NCI-H2227 (cell line): ENCODE results near the gene MRPS21.
A peak's percentile ranks its signal among the peaks of the same experiment; 100 is the strongest.
"Not testable (repeated sequence)": the region's sequence is repeated elsewhere in the genome, so short reads cannot be mapped to it uniquely, and the experiment has no call there.

Source experiments
- DNase-seq: peaks from one replicate; lab custom pipeline; 2025; ENCODE audit not compliant: unreplicated experiment; lab: John Stamatoyannopoulos, UW

MRPS21 gene

GRCh38 chr1:150281221-150281757 is 12.4 kb upstream of the MRPS21 start:
- peak; percentile 62 for DNase-seq

GRCh38 chr1:150281758-150282557 is 11.7 kb upstream of the MRPS21 start, which contains the start of gene CIART:
CIART (plus strand) TSS chr1:150282554; CDS start chr1:150283268, 714 bp downstream.
- peak; percentile 98 for DNase-seq

GRCh38 chr1:150282558-150282958 is 11.1 kb upstream of the MRPS21 start:
- no peak for DNase-seq

- no peak for DNase-seq
Measured at GRCh38 chr1:150283260-150283659, 10.4 kb upstream of the MRPS21 start.

- no peak for DNase-seq
Measured at GRCh38 chr1:150288382-150288781, 5.3 kb upstream of the MRPS21 start.

- DNase-seq = no peak
Measured at GRCh38 chr1:150288822-150289221, 4.8 kb upstream of the MRPS21 start.

- no peak for DNase-seq
Measured at GRCh38 chr1:150295476-150295875, 1.8 kb downstream of the MRPS21 start.

GRCh38 chr1:150299716-150300115 is 6.1 kb downstream of the MRPS21 start:
- DNase-seq = no peak

- no peak for DNase-seq
Measured at GRCh38 chr1:150302338-150302737, 8.7 kb downstream of the MRPS21 start.

DNA sequence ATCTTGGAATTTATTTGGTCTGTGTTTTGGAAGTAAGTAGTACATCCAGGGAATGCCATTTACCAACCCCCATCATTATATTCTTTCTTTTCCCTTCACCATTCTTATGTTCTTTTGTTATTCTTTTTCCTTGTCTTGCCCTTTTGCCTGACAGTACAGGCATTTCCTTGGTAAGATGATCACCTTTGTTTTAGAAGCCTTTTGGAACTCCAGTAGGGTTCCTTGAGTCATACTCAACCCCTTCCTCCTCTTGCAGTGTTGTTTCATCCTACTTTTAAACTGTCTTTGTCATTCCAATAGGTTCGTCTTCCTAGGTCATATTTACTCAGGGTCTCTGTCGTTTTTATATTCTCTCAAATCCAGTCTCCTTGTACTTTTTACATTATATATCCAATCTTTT is 9.2 kb downstream of the MRPS21 start:
- no peak for DNase-seq

DNA sequence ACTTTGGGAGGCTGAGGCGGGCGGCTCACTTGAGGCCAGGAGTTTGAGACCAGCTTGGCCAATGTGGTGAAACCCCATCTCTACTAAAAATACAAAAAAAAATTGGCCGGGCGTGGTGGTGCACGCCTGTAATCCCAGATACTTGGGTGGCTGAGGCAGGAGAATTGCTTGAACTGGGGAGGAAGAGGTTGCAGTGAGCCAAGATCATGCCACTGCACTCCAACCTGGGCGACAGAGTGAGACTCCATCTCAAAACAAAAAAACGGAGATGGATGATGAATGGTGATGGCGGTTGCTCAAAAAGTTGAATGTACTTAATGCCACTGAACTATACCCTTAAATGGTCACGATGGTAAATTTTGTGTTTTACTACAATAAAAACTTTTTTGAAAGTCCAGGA is 14.9 kb downstream of the MRPS21 start:
- DNase-seq = not testable (repeated sequence)

DNA sequence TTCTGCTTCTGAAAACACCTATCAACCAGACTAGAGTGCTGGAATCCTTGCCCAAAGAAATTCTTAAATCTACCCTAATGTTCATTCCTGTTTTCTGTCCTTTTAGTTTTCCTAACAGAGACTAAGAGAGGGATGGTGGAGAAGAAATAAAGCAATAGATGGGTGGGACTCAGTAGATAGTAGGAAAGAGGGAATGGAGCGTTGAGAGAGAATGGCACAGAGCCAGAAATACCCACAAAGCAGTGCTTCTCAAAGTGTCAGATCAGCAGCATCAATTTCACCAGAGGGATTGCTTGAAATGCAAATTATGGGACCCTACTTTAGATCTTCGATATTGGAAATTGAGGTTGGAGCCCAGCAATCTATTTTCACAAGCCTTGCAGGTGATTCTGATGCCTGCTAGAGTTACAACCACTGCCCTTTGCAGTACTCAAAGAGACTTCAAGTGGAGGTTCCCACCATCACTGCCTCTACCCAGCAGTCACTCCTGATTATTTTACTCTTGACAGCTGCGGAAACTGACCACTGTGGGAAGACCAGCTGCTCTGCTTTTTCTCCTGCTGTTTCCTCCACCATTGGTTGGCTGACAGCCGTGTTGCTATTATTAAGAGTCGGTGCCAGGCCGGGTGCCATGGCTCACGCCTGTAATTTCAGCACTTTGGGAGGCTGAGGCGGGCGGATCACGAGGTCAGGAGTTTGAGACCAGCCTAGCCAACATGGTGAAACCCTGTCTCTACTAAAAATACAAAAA is 16.3 kb downstream of the MRPS21 start:
- DNase-seq = no peak

DNA sequence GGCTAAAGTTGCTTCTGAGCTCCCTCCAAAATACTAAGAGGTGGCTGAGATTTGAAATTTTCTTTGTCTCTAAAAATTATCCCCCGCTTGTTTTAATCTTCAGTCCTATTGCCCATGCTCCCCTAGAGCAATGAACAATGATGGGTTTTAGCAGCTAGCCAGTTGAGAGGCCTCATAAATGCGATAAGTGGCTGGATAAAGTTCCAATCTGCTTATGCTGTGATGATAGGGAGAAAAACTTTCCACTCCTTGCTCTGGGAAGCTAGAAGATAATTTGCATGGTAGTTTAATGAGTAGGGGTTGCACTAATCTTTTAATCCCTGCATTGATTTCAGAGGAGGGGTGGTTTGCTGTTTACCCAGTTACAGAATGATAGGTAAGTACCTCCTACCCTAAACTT is 18.1 kb downstream of the MRPS21 start:
- DNase-seq = no peak

DNA sequence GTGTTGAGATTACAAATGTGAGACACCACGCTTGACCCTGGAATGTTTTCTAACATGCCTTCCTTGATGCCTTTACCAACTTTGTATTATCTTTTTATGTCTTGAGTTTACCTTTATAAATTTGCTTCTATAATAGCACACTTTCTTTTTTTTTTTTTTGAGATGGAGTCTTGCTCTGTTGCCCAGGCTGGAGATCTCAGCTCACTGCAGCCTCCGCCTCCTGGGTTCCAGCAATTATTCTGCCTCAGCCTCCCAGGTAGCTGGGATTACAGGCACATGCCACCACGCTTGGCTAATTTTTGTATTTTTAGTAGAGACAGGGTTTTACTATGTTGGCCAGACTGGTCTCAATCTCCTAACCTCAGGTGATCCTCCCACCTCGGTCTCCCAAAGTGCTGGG is 21.0 kb downstream of the MRPS21 start:
- DNase-seq = not testable (repeated sequence)

DNA sequence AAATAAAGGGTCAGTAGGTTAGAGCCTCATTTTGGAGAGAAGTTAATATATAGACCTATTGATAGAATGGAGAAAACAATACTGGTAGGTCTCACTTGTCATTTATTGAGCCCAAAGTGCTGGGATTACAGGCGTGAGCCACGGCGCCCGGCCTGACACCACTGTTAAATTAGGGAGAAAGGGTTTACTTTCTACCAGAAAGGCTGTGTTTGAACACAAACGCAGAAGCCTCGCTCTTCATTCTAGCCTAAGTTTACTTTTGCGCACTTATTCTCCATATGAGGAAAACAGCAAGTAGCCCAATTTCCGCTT is 27.0 kb downstream of the MRPS21 start:
- no peak for DNase-seq

- DNase-seq = no peak
Measured at GRCh38 chr1:150321826-150322166, 28.1 kb downstream of the MRPS21 start.

- no peak for DNase-seq
Measured at GRCh38 chr1:150322310-150322709, 28.6 kb downstream of the MRPS21 start.

- no peak for DNase-seq
Measured at GRCh38 chr1:150332651-150333290, 39.1 kb downstream of the MRPS21 start.

DNA sequence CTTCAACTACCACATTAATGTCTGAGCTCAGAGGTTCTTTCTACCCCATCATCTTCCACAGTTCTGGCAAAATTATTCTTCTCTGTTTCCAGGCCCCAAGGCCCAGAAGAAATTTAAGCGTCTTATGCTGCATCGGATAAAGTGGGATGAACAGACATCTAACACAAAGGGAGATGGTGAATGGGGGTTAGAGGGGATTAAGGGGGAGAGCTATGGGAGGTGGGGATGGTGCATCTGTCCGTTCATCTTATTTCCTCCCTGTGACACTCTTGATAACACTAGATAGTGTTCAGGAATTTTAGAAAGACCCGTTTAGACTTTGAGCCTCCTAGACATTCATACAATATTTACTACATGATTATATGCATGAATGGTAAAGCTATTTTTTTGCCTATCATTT is 52.7 kb downstream of the MRPS21 start:
- DNase-seq = no peak

GRCh38 chr1:150352866-150353265 is 59.2 kb downstream of the MRPS21 start:
- DNase-seq = no peak
